GM12878 (cell line): ENCODE measurements around the gene MRC2.

Experiments used
- POLR2A ChIP-seq: IDR thresholded peaks from 2 replicates; pipeline ENCODE4 v1.6.1; 2011; ENCODE audit warnings: low read depth, mild to moderate bottlenecking, low read length
- POLR2AphosphoS5 ChIP-seq: IDR thresholded peaks from 2 replicates; pipeline ENCODE4 v1.6.1; 2011; ENCODE audit warnings: mild to moderate bottlenecking, low read length, inconsistent platforms
- TF ChIP-seq, protein P1 (sequence below), 3 experiments: IDR thresholded peaks in 2 of 3; conservative IDR thresholded peaks in 1 of 3; 2 replicates each; pipeline ENCODE4 v1.5.1; 2011; ENCODE audit warnings: low read depth in 3 of 3, low read length in 3 of 3, mild to moderate bottlenecking in 3 of 3, control low read depth in 2 of 3, moderate library complexity in 2 of 3, inconsistent platforms in 1 of 3, mixed read lengths in 1 of 3; ENCODE audit not compliant: control insufficient read depth in 2 of 3, insufficient read depth in 1 of 3; ENCODE audit errors: extremely low read depth in 1 of 3

DNA sequence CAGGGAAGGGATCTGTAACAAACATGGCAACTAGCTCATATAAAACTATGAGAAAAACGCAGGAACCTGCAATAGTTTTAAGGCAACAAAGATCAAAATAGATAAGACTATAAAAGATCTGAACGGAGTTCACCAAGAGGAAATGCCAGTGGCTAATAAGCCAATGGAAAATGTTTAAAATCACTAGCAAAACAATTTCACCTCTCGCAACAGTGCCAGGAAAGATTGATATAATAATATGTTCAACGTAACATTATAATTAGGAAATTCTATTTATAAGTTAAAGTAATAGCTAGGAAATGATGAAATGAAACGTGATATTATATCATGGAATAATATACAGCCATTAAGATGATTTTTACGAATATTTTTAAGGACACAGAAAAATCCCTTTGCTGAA, 16.0 kb downstream of the MRC2 start:
- TF ChIP-seq, protein P1, sequence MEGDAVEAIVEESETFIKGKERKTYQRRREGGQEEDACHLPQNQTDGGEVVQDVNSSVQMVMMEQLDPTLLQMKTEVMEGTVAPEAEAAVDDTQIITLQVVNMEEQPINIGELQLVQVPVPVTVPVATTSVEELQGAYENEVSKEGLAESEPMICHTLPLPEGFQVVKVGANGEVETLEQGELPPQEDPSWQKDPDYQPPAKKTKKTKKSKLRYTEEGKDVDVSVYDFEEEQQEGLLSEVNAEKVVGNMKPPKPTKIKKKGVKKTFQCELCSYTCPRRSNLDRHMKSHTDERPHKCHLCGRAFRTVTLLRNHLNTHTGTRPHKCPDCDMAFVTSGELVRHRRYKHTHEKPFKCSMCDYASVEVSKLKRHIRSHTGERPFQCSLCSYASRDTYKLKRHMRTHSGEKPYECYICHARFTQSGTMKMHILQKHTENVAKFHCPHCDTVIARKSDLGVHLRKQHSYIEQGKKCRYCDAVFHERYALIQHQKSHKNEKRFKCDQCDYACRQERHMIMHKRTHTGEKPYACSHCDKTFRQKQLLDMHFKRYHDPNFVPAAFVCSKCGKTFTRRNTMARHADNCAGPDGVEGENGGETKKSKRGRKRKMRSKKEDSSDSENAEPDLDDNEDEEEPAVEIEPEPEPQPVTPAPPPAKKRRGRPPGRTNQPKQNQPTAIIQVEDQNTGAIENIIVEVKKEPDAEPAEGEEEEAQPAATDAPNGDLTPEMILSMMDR (IDR thresholded peaks at IDR 0.05 in 2 of 3, conservative IDR thresholded peaks at IDR 0.05 in 1 of 3; ENCODE audit: control insufficient read depth in 2 of 3, extremely low read depth in 1 of 3, insufficient read depth in 1 of 3, low read depth in 3 of 3, low read length in 3 of 3): no peak
- no peak for TF ChIP-seq POLR2AphosphoS5
- no peak for TF ChIP-seq POLR2A
